Caco-2 (cell line): ENCODE results near the gene KMT2A. TPM values are rescaled to one million over a fixed set of nuclear protein-coding genes. Genes with fewer than 3 reads are reported as not detected.

Experiments
- BruUV-seq: library from RNA; stranded (reverse); fragments of 400-500 nt; replicated peaks from 2 replicates; lab custom pipeline; 2021; lab: Mats Ljungman, UMichigan
- CTCF ChIA-PET: fragments of 300-600 bp; sonication (Branson Sonifier 250); formaldehyde crosslinking; loops from one replicate; lab custom pipeline; 2022; ENCODE audit warnings: antibody characterized with exemption; lab: Charles Lee
- POLR2A ChIA-PET: fragments of 300-600 bp; sonication (Branson Sonifier 250); formaldehyde crosslinking; loops from one replicate; lab custom pipeline; 2022; ENCODE audit warnings: antibody characterized with exemption; lab: Charles Lee
- DNase-seq, 2 experiments: peaks; one replicate each; pipeline versions ENCODE4 v3.0.0 to v3.0.0-alpha.2; 2020 to 2022
- H3K27me3 ChIP-seq: replicated peaks from 2 replicates; pipeline ENCODE4 v1.6.0; 2011; ENCODE audit warnings: low read length; ENCODE audit not compliant: control insufficient read depth, insufficient read depth
- H3K36me3 ChIP-seq: 2 replicates; pipeline ENCODE4 v1.5.1; 2011; ENCODE audit warnings: low read length; ENCODE audit not compliant: control insufficient read depth, insufficient read depth
- H3K4me1 ChIP-seq: fragments of 250-450 bp; sonication (Bioruptor Pico); 2 replicates; pipeline ENCODE4 v1.5.1; 2020; ENCODE audit warnings: mild to moderate bottlenecking
- H3K4me3 ChIP-seq: 2 replicates; pipeline ENCODE4 v1.5.1; 2011; ENCODE audit warnings: low read depth, mild to moderate bottlenecking, control low read depth, low read length
- H3K9me3 ChIP-seq: fragments of 250-450 bp; sonication (Bioruptor Pico); 2 replicates; pipeline ENCODE4 v1.5.1; 2020; ENCODE audit warnings: mild to moderate bottlenecking, moderate library complexity
- H3K27ac Mint-ChIP-seq: one replicate; pipeline ENCODE4 v1.8.0; 2022; ENCODE audit warnings: mixed read lengths; ENCODE audit not compliant: unreplicated experiment
- H3K27me3 Mint-ChIP-seq: one replicate; pipeline ENCODE4 v1.8.0; 2022; ENCODE audit warnings: mixed read lengths; ENCODE audit not compliant: insufficient read depth, unreplicated experiment
- H3K36me3 Mint-ChIP-seq: one replicate; pipeline ENCODE4 v1.8.0; 2022; ENCODE audit warnings: mild to moderate bottlenecking, mixed read lengths; ENCODE audit not compliant: insufficient read depth, unreplicated experiment
- H3K4me1 Mint-ChIP-seq: one replicate; pipeline ENCODE4 v1.8.0; 2022; ENCODE audit warnings: low read depth, mixed read lengths; ENCODE audit not compliant: unreplicated experiment
- H3K4me3 Mint-ChIP-seq: one replicate; pipeline ENCODE4 v1.8.0; 2022; ENCODE audit warnings: mild to moderate bottlenecking, moderate library complexity, mixed read lengths; ENCODE audit not compliant: unreplicated experiment
- H3K9me3 Mint-ChIP-seq: one replicate; pipeline ENCODE4 v1.8.0; 2022; ENCODE audit warnings: mixed read lengths; ENCODE audit not compliant: unreplicated experiment
- intact Hi-C: fragments of 100-400 bp; cut with micrococcal nuclease; formaldehyde crosslinking; loops from one replicate; pipeline ENCODE4 v1.10.0; 2022; ENCODE audit not compliant: unreplicated experiment
- total RNA-seq: library from RNA; stranded (reverse); gene quantifications from 2 replicates; pipeline ENCODE4 v1.2.3, GENCODE V29; 2022
- TF ChIP-seq, protein P1 (sequence below), 2 experiments: fragments of 200-600 bp in 1 of 2; IDR thresholded peaks; 1 replicate in 1 of 2; 2 replicates in 1 of 2; pipeline versions ENCODE4 v1.5.1 to v1.8.0; 2011 to 2022; ENCODE audit warnings: antibody characterized with exemption in 1 of 2, control low read depth in 1 of 2, inconsistent platforms in 1 of 2, low read depth in 1 of 2, low read length in 1 of 2, mild to moderate bottlenecking in 1 of 2, moderate library complexity in 1 of 2; ENCODE audit not compliant: insufficient read depth in 1 of 2, severe bottlenecking in 1 of 2, unreplicated experiment in 1 of 2

KMT2A gene
- total RNA-seq, 1 experiment from 2014 or later, result 93.9 TPM

DNA sequence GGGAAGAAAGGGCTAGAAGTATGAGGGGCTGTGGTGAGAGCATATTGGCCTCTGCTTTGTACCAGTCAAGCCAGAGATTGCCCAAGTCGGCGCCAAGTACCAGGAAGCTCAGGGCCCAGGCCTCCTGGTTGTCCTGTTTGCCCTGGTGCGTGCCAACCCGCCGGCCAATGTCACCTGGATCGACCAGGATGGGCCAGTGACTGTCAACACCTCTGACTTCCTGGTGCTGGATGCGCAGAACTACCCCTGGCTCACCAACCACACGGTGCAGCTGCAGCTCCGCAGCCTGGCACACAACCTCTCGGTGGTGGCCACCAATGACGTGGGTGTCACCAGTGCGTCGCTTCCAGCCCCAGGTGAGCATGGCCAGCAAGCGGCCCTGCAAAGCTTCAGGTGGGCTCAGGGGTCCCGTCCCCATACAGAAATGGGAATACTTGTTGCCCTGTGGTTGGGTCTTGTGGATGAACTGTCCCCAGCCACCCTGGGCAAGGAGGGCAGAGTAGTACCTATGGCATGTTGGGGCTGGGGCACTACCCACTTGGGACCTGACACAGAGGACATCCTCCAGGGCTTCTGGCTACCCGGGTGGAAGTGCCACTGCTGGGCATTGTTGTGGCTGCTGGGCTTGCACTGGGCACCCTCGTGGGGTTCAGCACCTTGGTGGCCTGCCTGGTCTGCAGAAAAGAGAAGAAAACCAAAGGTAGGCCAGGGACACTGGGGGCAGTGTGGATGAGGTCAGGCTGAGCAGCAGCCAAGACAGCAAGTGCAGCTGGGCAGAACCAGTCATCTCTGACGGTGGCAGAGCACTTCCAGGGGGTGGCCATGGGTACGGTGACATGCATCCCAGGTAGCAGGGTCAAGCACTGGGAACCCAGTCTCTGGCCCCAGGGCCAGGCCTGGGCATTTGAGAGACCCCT, 96.8 kb downstream of the KMT2A start:
- H3K27me3 Mint-ChIP-seq, result no peaks in the 10 kb centered on the region
- peak overlapping the region; percentile 98 for H3K4me3 Mint-ChIP-seq
- TF ChIP-seq, protein P1, sequence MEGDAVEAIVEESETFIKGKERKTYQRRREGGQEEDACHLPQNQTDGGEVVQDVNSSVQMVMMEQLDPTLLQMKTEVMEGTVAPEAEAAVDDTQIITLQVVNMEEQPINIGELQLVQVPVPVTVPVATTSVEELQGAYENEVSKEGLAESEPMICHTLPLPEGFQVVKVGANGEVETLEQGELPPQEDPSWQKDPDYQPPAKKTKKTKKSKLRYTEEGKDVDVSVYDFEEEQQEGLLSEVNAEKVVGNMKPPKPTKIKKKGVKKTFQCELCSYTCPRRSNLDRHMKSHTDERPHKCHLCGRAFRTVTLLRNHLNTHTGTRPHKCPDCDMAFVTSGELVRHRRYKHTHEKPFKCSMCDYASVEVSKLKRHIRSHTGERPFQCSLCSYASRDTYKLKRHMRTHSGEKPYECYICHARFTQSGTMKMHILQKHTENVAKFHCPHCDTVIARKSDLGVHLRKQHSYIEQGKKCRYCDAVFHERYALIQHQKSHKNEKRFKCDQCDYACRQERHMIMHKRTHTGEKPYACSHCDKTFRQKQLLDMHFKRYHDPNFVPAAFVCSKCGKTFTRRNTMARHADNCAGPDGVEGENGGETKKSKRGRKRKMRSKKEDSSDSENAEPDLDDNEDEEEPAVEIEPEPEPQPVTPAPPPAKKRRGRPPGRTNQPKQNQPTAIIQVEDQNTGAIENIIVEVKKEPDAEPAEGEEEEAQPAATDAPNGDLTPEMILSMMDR (IDR thresholded peaks at IDR 0.05; ENCODE audit: insufficient read depth in 1 of 2, low read depth in 1 of 2, low read length in 1 of 2, severe bottlenecking in 1 of 2, unreplicated experiment in 1 of 2), result no peak
- ChIA-PET CTCF (interaction anchor here (0.5 to 1.2 kb wide), 2 partner anchors 35 to 362 kb away, joined by 4 read pairs; no protein-coding TSS in a partner anchor), POLR2A (interaction anchor here (0.6 kb wide), 1 partner anchor 56 kb away, joined by 3 read pairs; no protein-coding TSS in a partner anchor)
- no TSS peak for BruUV-seq
- DNase-seq, result no peak
- no peaks in the 10 kb centered on the region for H3K9me3 Mint-ChIP-seq
- H3K27ac Mint-ChIP-seq, result peak overlapping the region; percentile 53
- intact Hi-C loops, result no loop called here
- Histone ChIP-seq H3K36me3 (peaks cover 4% of the 10 kb centered on the region), H3K27me3 (no peaks in the 10 kb centered on the region), H3K9me3 (no peaks in the 10 kb centered on the region), H3K4me3 (no peak overlapping the region), H3K4me1 (peaks cover 34% of the 10 kb centered on the region)
- peaks cover 34% of the 10 kb centered on the region for H3K4me1 Mint-ChIP-seq
- H3K36me3 Mint-ChIP-seq, result peaks cover 13% of the 10 kb centered on the region

DNA sequence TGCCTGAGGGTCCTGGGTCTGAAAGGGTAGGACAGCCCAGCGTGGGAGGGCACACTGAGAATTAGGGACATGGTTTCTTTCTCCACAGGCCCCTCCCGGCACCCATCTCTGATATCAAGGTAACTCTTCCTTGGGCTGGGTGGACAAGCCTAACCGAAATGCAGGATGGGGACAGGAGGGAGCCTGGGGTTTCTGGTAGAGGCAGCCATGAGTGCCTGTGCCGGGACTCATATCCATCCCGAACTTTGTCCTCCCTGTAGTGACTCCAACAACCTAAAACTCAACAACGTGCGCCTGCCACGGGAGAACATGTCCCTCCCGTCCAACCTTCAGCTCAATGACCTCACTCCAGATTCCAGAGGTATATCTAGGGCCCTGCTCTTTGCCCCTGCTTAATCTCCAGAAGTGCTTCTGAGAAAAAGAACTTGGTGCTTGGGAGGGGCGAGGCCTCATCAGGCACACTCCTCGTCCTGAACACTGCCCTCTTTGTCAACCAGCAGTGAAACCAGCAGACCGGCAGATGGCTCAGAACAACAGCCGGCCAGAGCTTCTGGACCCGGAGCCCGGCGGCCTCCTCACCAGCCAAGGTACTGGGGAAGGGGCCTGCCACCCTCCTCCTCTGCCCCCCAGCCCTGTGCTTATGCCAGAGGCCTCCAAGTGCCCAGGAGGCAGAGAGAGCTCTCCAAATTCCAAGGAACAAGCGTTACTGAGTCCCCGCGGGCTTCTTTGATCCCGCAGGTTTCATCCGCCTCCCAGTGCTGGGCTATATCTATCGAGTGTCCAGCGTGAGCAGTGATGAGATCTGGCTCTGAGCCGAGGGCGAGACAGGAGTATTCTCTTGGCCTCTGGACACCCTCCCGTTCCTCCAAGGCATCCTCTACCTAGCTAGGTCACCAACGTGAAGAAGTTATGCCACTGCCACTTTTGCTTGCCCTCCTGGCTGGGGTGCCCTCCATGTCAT, 97.8 kb downstream of the KMT2A start:
- Mint-ChIP-seq H3K9me3 (no peaks in the 10 kb centered on the region), H3K27me3 (no peaks in the 10 kb centered on the region), H3K27ac (peak overlapping the region; percentile 53), H3K4me1 (peaks cover 39% of the 10 kb centered on the region), H3K36me3 (peaks cover 18% of the 10 kb centered on the region), H3K4me3 (peak overlapping the region; percentile 20)
- POLR2A ChIA-PET, result interaction anchor here (0.6 kb wide), 1 partner anchor 57 kb away, joined by 3 read pairs; no protein-coding TSS in a partner anchor
- Histone ChIP-seq H3K27me3 (no peaks in the 10 kb centered on the region), H3K4me1 (peaks cover 32% of the 10 kb centered on the region), H3K4me3 (no peak overlapping the region), H3K36me3 (peaks cover 4% of the 10 kb centered on the region), H3K9me3 (no peaks in the 10 kb centered on the region)
- CTCF ChIA-PET, result interaction anchor here (0.5 to 1.2 kb wide), 2 partner anchors 34 to 363 kb away, joined by 4 read pairs; no protein-coding TSS in a partner anchor
- no TSS peak for BruUV-seq
- DNase-seq, result peak; percentile 75 to 87
- intact Hi-C loops, result loop anchor here (1.0 to 2.0 kb wide), 2 partner anchors 19 to 32 kb away; no protein-coding TSS in a partner anchor
- TF ChIP-seq, protein P1 (IDR thresholded peaks at IDR 0.05; ENCODE audit: insufficient read depth in 1 of 2, low read depth in 1 of 2, low read length in 1 of 2, severe bottlenecking in 1 of 2, unreplicated experiment in 1 of 2), result peak; percentile 6 to 55
